H1 (cell line): Measurements from ENCODE around the gene RELN. TPM values are rescaled to one million over a fixed set of nuclear protein-coding genes. Genes with fewer than 3 reads are reported as not detected.

Source experiments
- CTCF ChIA-PET: fragments of 300-600 bp; sonication (Branson Sonifier 250); formaldehyde crosslinking; loops from one replicate; lab custom pipeline; 2021; ENCODE audit not compliant: partially characterized antibody; lab: Charles Lee
- POLR2A ChIA-PET: fragments of 300-600 bp; sonication (Branson Sonifier 250); formaldehyde crosslinking; loops from one replicate; lab custom pipeline; 2021; ENCODE audit warnings: inconsistent platforms; ENCODE audit not compliant: partially characterized antibody; lab: Charles Lee
- DNase-seq, 2 experiments: peaks; one replicate each; pipeline versions ENCODE4 v3.0.0 to v3.0.0-alpha.2; 2010 to 2022; ENCODE audit warnings: low spot score in 2 of 2, low read depth in 1 of 2, mixed read lengths in 1 of 2
- FAIRE-seq: peaks from 2 replicates; lab custom pipeline; 2011; peaks lifted over from hg19 to GRCh38; lab: Jason Lieb, UNC
- H2AFZ ChIP-seq: 2 replicates; pipeline ENCODE4 v1.8.1; 2012; ENCODE audit warnings: low read length, inconsistent platforms
- H2AK5ac ChIP-seq: 2 replicates; pipeline ENCODE4 v1.6.1; 2013; ENCODE audit warnings: low read depth, low read length
- H2BK120ac ChIP-seq: replicated peaks from 2 replicates; pipeline ENCODE3; 2013; ENCODE audit warnings: low read depth, low read length, inconsistent platforms
- H2BK12ac ChIP-seq: 2 replicates; pipeline ENCODE4 v1.6.1; 2013; ENCODE audit warnings: low read depth, low read length
- H2BK15ac ChIP-seq: 2 replicates; pipeline ENCODE4 v1.6.1; 2013; ENCODE audit warnings: low read length
- H2BK20ac ChIP-seq: 2 replicates; pipeline ENCODE4 v1.6.1; 2013; ENCODE audit warnings: low read length
- H2BK5ac ChIP-seq: 2 replicates; pipeline ENCODE4 v1.6.1; 2013; ENCODE audit warnings: low read depth, low read length
- H3K14ac ChIP-seq: 2 replicates; pipeline ENCODE4 v1.6.1; 2013; ENCODE audit warnings: inconsistent platforms; ENCODE audit not compliant: insufficient read length
- H3K18ac ChIP-seq: 2 replicates; pipeline ENCODE4 v1.6.1; 2013; ENCODE audit warnings: low read length; ENCODE audit errors: extremely low read depth
- H3K23ac ChIP-seq: 2 replicates; pipeline ENCODE4 v1.6.1; 2013; ENCODE audit warnings: inconsistent platforms; ENCODE audit not compliant: insufficient read length
- H3K23me2 ChIP-seq: 2 replicates; pipeline ENCODE4 v1.6.1; 2013; ENCODE audit warnings: low read depth, low read length
- H3K27ac ChIP-seq: 2 replicates; pipeline ENCODE4 v1.6.1; 2011; ENCODE audit warnings: low read depth, low read length, inconsistent platforms
- H3K27me3 ChIP-seq, 4 experiments: replicated peaks in 1 of 4; 1 replicate in 1 of 4; 2 replicates in 3 of 4; pipeline versions ENCODE4 v1.6.1 to v1.8.1; 2011 to 2013; ENCODE audit warnings: low read length in 3 of 4, mild to moderate bottlenecking in 3 of 4, inconsistent platforms in 2 of 4, mixed read lengths in 2 of 4, moderate library complexity in 1 of 4; ENCODE audit not compliant: control insufficient read depth in 3 of 4, insufficient read depth in 3 of 4; ENCODE audit errors: extremely low read depth in 1 of 4
- H3K36me3 ChIP-seq, 4 experiments: 2 replicates each; pipeline versions ENCODE4 v1.6.1 to v1.8.1; 2011 to 2013; ENCODE audit warnings: mild to moderate bottlenecking in 4 of 4, low read length in 3 of 4, moderate library complexity in 2 of 4, control low read depth in 1 of 4, inconsistent platforms in 1 of 4; ENCODE audit not compliant: insufficient read depth in 4 of 4, control insufficient read depth in 2 of 4
- H3K4ac ChIP-seq: replicated peaks from 2 replicates; pipeline ENCODE3; 2013; ENCODE audit warnings: low read length, low read depth, mixed read lengths, inconsistent platforms; ENCODE audit not compliant: insufficient read length
- H3K4me1 ChIP-seq, 4 experiments: replicated peaks in 1 of 4; 1 replicate in 1 of 4; 2 replicates in 3 of 4; pipeline versions ENCODE4 v1.6.1 to v1.8.1; 2011 to 2013; ENCODE audit warnings: low read length in 3 of 4, inconsistent platforms in 2 of 4, mixed read lengths in 1 of 4; ENCODE audit not compliant: insufficient read depth in 4 of 4, control insufficient read depth in 3 of 4
- H3K4me2 ChIP-seq, 2 experiments: 2 replicates each; pipeline versions ENCODE4 v1.6.1 to v1.8.1; 2011 to 2013; ENCODE audit warnings: low read depth in 2 of 2, low read length in 2 of 2, control low read depth in 1 of 2, inconsistent platforms in 1 of 2, mild to moderate bottlenecking in 1 of 2; ENCODE audit not compliant: insufficient read depth in 1 of 2
- H3K4me3 ChIP-seq, 4 experiments: fragments of 200-600, 300-600 bp in 1 of 4; sonication (generic), shearing (Covaris generic), sonication (Bioruptor Twin) in 1 of 4; 2 replicates each; pipeline versions ENCODE4 v1.5.1 to v1.8.1; 2011 to 2016; ENCODE audit warnings: low read length in 4 of 4, low read depth in 3 of 4, control low read depth in 2 of 4, inconsistent platforms in 2 of 4, mild to moderate bottlenecking in 2 of 4, mixed read lengths in 1 of 4, moderate library complexity in 1 of 4; ENCODE audit not compliant: insufficient read depth in 2 of 4; ENCODE audit errors: extremely low read depth in 1 of 4
- H3K56ac ChIP-seq: replicated peaks from 2 replicates; pipeline ENCODE3; 2013; ENCODE audit warnings: low read depth, mild to moderate bottlenecking, mixed read lengths, low read length, inconsistent platforms; ENCODE audit not compliant: insufficient read length
- H3K79me1 ChIP-seq: 2 replicates; pipeline ENCODE4 v1.6.1; 2013; ENCODE audit warnings: low read depth, low read length, control low read depth
- H3K79me2 ChIP-seq, 2 experiments: 2 replicates each; pipeline versions ENCODE4 v1.6.1 to v1.8.1; 2012 to 2013; ENCODE audit warnings: low read length in 2 of 2, mild to moderate bottlenecking in 2 of 2, inconsistent platforms in 1 of 2; ENCODE audit not compliant: insufficient read depth in 2 of 2, control insufficient read depth in 1 of 2
- H3K9ac ChIP-seq, 4 experiments: replicated peaks in 1 of 4; 1 replicate in 1 of 4; 2 replicates in 3 of 4; pipeline versions ENCODE4 v1.6.1 to v1.8.1; 2011 to 2013; ENCODE audit warnings: low read depth in 3 of 4, low read length in 3 of 4, control low read depth in 2 of 4, mild to moderate bottlenecking in 2 of 4, moderate library complexity in 2 of 4, inconsistent platforms in 1 of 4; ENCODE audit errors: extremely low read depth in 1 of 4
- H3K9me3 ChIP-seq, 2 experiments: 2 replicates each; pipeline versions ENCODE4 v1.6.1 to v1.8.1; 2012 to 2013; ENCODE audit warnings: mild to moderate bottlenecking in 2 of 2, moderate library complexity in 2 of 2, control low read depth in 1 of 2, inconsistent platforms in 1 of 2, low read depth in 1 of 2, low read length in 1 of 2, mixed read lengths in 1 of 2; ENCODE audit not compliant: insufficient read depth in 2 of 2
- H4K20me1 ChIP-seq, 2 experiments: replicated peaks in 1 of 2; 2 replicates each; pipeline versions ENCODE3 to v1.8.1; 2011 to 2013; ENCODE audit warnings: inconsistent platforms in 2 of 2, low read length in 2 of 2, mild to moderate bottlenecking in 1 of 2; ENCODE audit not compliant: insufficient read depth in 2 of 2, control insufficient read depth in 1 of 2
- H4K5ac ChIP-seq: 2 replicates; pipeline ENCODE4 v1.6.1; 2013; ENCODE audit warnings: low read length, low read depth, mixed read lengths, inconsistent platforms; ENCODE audit not compliant: insufficient read length
- H4K8ac ChIP-seq: 2 replicates; pipeline ENCODE4 v1.8.0; 2013; ENCODE audit warnings: mild to moderate bottlenecking, moderate library complexity, low read length, inconsistent platforms; ENCODE audit not compliant: insufficient read depth; ENCODE audit errors: extremely low read depth
- H4K91ac ChIP-seq: replicated peaks from 2 replicates; pipeline ENCODE3; 2013; ENCODE audit warnings: low read length, mixed read lengths, inconsistent platforms; ENCODE audit not compliant: insufficient read length
- BACH1 ChIP-seq: IDR thresholded peaks from 2 replicates; pipeline ENCODE4 v1.6.1; 2012; ENCODE audit warnings: low read length, improper control_type of control experiment
- CBX8 ChIP-seq: fragments of 300-800, 300-1000 bp; sonication (generic); IDR thresholded peaks from 2 replicates; pipeline ENCODE4 v1.7.1; 2016; ENCODE audit warnings: low read depth, low read length, borderline replicate concordance
- HDAC6 ChIP-seq: IDR thresholded peaks from one replicate; pipeline ENCODE4 v1.7.1; 2012; ENCODE audit warnings: low read depth, mild to moderate bottlenecking, inconsistent platforms, low read length, moderate library complexity
- WGBS, 2 experiments: shearing (Covaris generic) in 1 of 2; methylation state at CpG; one replicate each; pipeline versions ENCODE4 v1.1.6 to v1.1.7; 2013 to 2015; ENCODE audit warnings: low lambda C conversion rate in 2 of 2, mixed read lengths in 2 of 2, inconsistent platforms in 1 of 2, low coverage in 1 of 2, missing lambda C conversion rate in 1 of 2; ENCODE audit not compliant: insufficient replicate concordance in 2 of 2, insufficient coverage in 1 of 2, insufficient read length in 1 of 2; ENCODE audit errors: extremely low coverage in 1 of 2, missing lambda C conversion rate in 1 of 2; 5-methylcytosine and 5-hydroxymethylcytosine counted together
- polyA plus RNA-seq, 7 experiments: library from polyadenylated mRNA; depleted of rRNA in 3 of 7; stranded (reverse) in 5 of 7; unstranded in 2 of 7; fragments of >200 nt in 5 of 7; fragments of 200-250 nt in 2 of 7; gene quantifications; 1 replicate in 5 of 7; 2 replicates in 1 of 7; 4 replicates in 1 of 7; pipeline versions ENCODE4 v1.2.1 to v1.2.3, GENCODE V29; 2011 to 2013; ENCODE audit warnings: missing spikeins in 2 of 7, mixed read lengths in 2 of 7
- total RNA-seq: library from RNA; stranded (reverse); fragmentation: NEBNext Ultra II Directional; extraction: Animal tissue kit (Norgen Biotek cat#: 25700); gene quantifications from 2 replicates; pipeline ENCODE4 v1.2.1, GENCODE V29; 2021

Gene RELN
- total and polyA plus RNA-seq, 2 of the 8 experiments (the other 6 are each of a cell fraction or from before 2014, with no cell fraction given): 0.03 to 0.07 TPM

GRCh38 chr7:103593691-103594090, 395.8 kb downstream of the RELN start:
- Histone ChIP-seq H4K8ac (no peak overlapping the region), H2BK12ac (no peak overlapping the region), H3K27me3 (no peaks in the 10 kb centered on the region), H3K27ac (no peak overlapping the region), H3K4me1 (no peaks in the 10 kb centered on the region), H2BK120ac (no peak overlapping the region), H3K4me2 (no peak overlapping the region), H3K4ac (no peak overlapping the region), H4K91ac (no peak overlapping the region), H3K14ac (no peak overlapping the region), H3K18ac (no peak overlapping the region), H3K79me2 (no peaks in the 10 kb centered on the region), H2BK20ac (no peak overlapping the region), H2BK5ac (no peak overlapping the region), H3K23me2 (no peaks in the 10 kb centered on the region), H3K79me1 (no peaks in the 10 kb centered on the region), H3K9me3 (no peaks in the 10 kb centered on the region), H4K5ac (no peak overlapping the region), H3K4me3 (no peak overlapping the region), H2AFZ (no peak overlapping the region), H3K36me3 (no peaks in the 10 kb centered on the region), H2AK5ac (no peak overlapping the region), H3K23ac (no peak overlapping the region), H4K20me1 (no peaks in the 10 kb centered on the region), H3K56ac (no peak overlapping the region), H2BK15ac (no peak overlapping the region), H3K9ac (no peak overlapping the region)
- DNase-seq: no peak
- TF ChIP-seq CBX8: no peak
- TF ChIP-seq BACH1: no peak
- TF ChIP-seq HDAC6: no peak
- no peak for FAIRE-seq
- ChIA-PET CTCF (interaction anchor here (0.7 kb wide), 1 partner anchor 21 kb away, joined by 3 read pairs; no protein-coding TSS in a partner anchor), POLR2A (no interaction called here)
- whole genome bisulfite sequencing, 2 experiments: 86% methylated on average over 2 of the region's 2 CpGs; no CpG with 5 or more reads in 1 of the 2 experiments
